ENCODE data around the gene TRIM54.

TRIM54 gene

DNA sequence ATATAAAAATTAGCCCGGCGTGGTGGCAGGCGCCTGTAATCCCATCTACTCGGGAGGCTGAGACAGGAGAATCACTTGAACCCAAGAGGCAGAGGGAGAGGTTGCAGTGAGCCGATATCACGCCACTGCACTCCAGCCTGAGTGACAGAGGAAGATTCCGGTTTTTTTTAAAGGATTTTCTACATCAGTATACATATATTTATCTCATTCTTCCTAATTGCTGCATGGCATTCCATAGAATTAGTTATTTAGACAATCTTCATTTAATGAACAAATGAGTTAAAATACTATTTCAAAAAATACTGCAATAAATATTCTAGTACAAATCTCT is 72.3 kb downstream of the TRIM54 start:
- no peak overlapping the region for H3K4me3 ChIP-seq (ENCODE audit: low read depth, low read length)

DNA sequence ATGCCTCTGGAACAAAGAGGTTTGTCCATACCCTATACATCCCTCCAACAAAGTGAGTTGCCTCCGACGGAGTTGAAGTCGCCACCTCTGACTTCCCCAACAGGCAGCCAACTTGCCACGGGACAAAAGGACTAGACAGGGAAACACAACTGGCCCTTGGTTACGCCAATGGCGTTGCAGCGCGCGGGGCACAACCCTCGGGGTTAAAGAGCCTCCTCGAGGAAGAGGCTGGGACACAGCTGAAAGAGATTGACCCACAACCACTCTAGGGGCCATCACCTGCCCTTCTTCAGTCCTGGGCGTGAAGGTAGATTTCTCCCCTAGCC is 73.8 kb downstream of the TRIM54 start:
- TF ChIP-seq, protein P1, sequence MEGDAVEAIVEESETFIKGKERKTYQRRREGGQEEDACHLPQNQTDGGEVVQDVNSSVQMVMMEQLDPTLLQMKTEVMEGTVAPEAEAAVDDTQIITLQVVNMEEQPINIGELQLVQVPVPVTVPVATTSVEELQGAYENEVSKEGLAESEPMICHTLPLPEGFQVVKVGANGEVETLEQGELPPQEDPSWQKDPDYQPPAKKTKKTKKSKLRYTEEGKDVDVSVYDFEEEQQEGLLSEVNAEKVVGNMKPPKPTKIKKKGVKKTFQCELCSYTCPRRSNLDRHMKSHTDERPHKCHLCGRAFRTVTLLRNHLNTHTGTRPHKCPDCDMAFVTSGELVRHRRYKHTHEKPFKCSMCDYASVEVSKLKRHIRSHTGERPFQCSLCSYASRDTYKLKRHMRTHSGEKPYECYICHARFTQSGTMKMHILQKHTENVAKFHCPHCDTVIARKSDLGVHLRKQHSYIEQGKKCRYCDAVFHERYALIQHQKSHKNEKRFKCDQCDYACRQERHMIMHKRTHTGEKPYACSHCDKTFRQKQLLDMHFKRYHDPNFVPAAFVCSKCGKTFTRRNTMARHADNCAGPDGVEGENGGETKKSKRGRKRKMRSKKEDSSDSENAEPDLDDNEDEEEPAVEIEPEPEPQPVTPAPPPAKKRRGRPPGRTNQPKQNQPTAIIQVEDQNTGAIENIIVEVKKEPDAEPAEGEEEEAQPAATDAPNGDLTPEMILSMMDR (IDR thresholded peaks at IDR 0.05; ENCODE audit: low read depth, low read length): no peak
- peak overlapping the region; percentile 82 for H3K4me3 ChIP-seq (ENCODE audit: low read depth, low read length)

More for the DNA sequence above, 72.3 kb downstream of the TRIM54 start:
- TF ChIP-seq, protein P1 (IDR thresholded peaks at IDR 0.05; ENCODE audit: low read depth, low read length): no peak

DNA sequence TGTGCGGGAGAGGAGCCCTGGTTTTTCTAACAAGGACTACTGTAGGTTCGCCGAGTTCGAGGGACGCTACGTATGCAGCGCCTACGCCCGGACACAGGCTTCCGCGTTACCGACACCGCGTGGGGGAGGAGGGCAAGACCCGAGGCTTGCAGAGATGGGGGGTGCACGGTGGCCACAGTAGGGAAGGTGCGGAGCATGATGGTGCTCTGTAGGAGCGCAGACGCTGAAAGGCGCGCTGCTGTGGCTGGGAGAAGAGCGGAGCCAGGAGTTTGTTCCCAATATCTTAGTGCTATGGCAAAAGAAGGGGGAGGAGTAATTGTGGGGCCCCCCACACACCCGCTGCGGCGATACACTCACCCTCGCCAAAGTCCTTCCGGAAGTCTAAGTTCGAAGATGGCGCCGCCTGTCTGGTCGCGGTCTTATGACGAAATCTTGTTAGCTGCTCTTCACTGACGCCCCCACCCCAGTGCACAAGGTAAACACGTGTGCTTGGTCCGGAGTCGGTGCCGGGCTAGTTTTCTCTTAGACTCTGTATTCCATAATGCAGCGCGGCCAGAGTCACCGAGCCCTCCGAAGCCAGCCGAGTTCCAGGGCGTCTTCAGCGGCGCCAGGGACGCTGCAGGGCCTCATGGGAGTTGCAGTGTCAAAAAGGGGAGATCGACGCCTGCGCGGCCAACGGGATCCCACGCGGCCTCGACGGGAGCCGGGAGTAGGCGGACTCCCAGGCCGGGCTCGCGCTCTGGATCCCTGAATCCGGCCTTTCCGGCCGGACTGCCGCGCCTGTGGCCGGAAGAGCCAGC is 74.4 kb downstream of the TRIM54 start, which contains the start of gene GTF3C2:
Gene GTF3C2, minus strand, starts transcription at position 383 of the 800 bp plus-strand sequence. CDS start 13,210 bp downstream, outside the sequence.
- H3K4me3 ChIP-seq (ENCODE audit: low read depth, low read length): peak within 1 kb of the TSS; percentile 82
- TF ChIP-seq, protein P1 (IDR thresholded peaks at IDR 0.05; ENCODE audit: low read depth, low read length): no peak

Data from WI38 (cell line).